Karpas-422 (cell line): ENCODE data around the gene HSPA1A. TPM values are rescaled to one million over a fixed set of nuclear protein-coding genes. Genes with fewer than 3 reads are reported as not detected.
"Not testable (repeated sequence)": the region's sequence is repeated elsewhere in the genome, so short reads cannot be mapped to it uniquely, and the experiment has no call there.

Experiments
- DNase-seq: peaks from one replicate; pipeline ENCODE4 v3.0.0-alpha.2; 2015
- H2AFZ ChIP-seq: fragments of 200-600 bp; sonication (generic); 2 replicates; pipeline ENCODE4 v1.6.1; 2014; ENCODE audit warnings: antibody characterized with exemption, low read length, mixed read lengths
- H3K27ac ChIP-seq: fragments of 200-600 bp; sonication (generic); 2 replicates; pipeline ENCODE4 v1.5.1; 2014; ENCODE audit warnings: mild to moderate bottlenecking, low read length, moderate library complexity
- H3K27me3 ChIP-seq: fragments of 200-600 bp; sonication (generic); 2 replicates; pipeline ENCODE4 v1.6.1; 2014; ENCODE audit warnings: low read length, mixed read lengths
- H3K36me3 ChIP-seq: fragments of 200-600 bp; sonication (generic); 2 replicates; pipeline ENCODE4 v1.6.1; 2014; ENCODE audit warnings: low read length, mixed read lengths; ENCODE audit not compliant: insufficient read depth
- H3K4me1 ChIP-seq: fragments of 200-600 bp; sonication (generic); 2 replicates; pipeline ENCODE4 v1.6.1; 2014; ENCODE audit warnings: mild to moderate bottlenecking, low read length, mixed read lengths
- H3K4me2 ChIP-seq: fragments of 200-600 bp; sonication (generic); 2 replicates; pipeline ENCODE4 v1.6.1; 2014; ENCODE audit warnings: low read length, low read depth, mild to moderate bottlenecking; ENCODE audit not compliant: poor library complexity, severe bottlenecking
- H3K4me3 ChIP-seq: fragments of 200-600 bp; sonication (generic); 2 replicates; pipeline ENCODE4 v1.5.1; 2014; ENCODE audit warnings: mild to moderate bottlenecking, antibody characterized with exemption, low read length, mixed read lengths
- H3K79me2 ChIP-seq: fragments of 200-600 bp; sonication (generic); 2 replicates; pipeline ENCODE4 v1.6.1; 2014; ENCODE audit warnings: mild to moderate bottlenecking, low read length, mixed read lengths
- H3K9ac ChIP-seq: fragments of 200-600 bp; sonication (generic); 2 replicates; pipeline ENCODE4 v1.6.0; 2014; ENCODE audit warnings: low read length
- H3K9me2 ChIP-seq: fragments of 200-600 bp; sonication (generic), shearing (Covaris generic); replicated peaks from 2 replicates; pipeline ENCODE4 v1.6.0; 2014; ENCODE audit warnings: mild to moderate bottlenecking, low read length, moderate library complexity; ENCODE audit not compliant: insufficient read depth
- H3K9me3 ChIP-seq: fragments of 300-700, 200-600 bp; sonication (generic); 2 replicates; pipeline ENCODE4 v1.6.1; 2014; ENCODE audit warnings: low read length, mixed read lengths
- H4K20me1 ChIP-seq: fragments of 200-600 bp; sonication (generic); 2 replicates; pipeline ENCODE4 v1.6.1; 2014; ENCODE audit warnings: mild to moderate bottlenecking, antibody characterized with exemption, low read length, low read depth; ENCODE audit not compliant: insufficient read depth
- total RNA-seq: library from RNA; depleted of rRNA; stranded (reverse); fragments of >200 nt; shearing (Covaris generic); gene quantifications from 2 replicates; pipeline ENCODE4 v1.2.3, GENCODE V29; 2014; ENCODE audit warnings: low replicate concordance

HSPA1A gene
- total RNA-seq, 1 experiment from 2014 or later = not detected

- H3K9me3 ChIP-seq = no peaks in the 10 kb centered on the region
- peaks cover 31% of the 10 kb centered on the region for H3K4me1 ChIP-seq
- H3K79me2 ChIP-seq = peaks cover 3% of the 10 kb centered on the region; the same call in 1 of the 2 replicates
- H3K27me3 ChIP-seq = no peaks in the 10 kb centered on the region
- no peaks in the 10 kb centered on the region for H3K9me2 ChIP-seq
- H2AFZ ChIP-seq = peak overlapping the region; percentile 98
- H4K20me1 ChIP-seq = no peaks in the 10 kb centered on the region
- peak overlapping the region; percentile 69 for H3K27ac ChIP-seq
- DNase-seq = peak; percentile 84
- H3K9ac ChIP-seq = peak overlapping the region; percentile 85
- H3K4me3 ChIP-seq = peak overlapping the region; percentile 89
- H3K4me2 ChIP-seq = peak overlapping the region; percentile 100
- H3K36me3 ChIP-seq = no peaks in the 10 kb centered on the region
Observed at GRCh38 chr6:31822036-31822821, 6.9 kb downstream of the HSPA1A start.

GRCh38 chr6:31823592-31824196 lies 8.4 kb downstream of the HSPA1A start:
- H3K9me2 ChIP-seq, H4K20me1 ChIP-seq, H3K36me3 ChIP-seq, H3K4me2 ChIP-seq, H3K9me3 ChIP-seq, H2AFZ ChIP-seq, H3K79me2 ChIP-seq, H3K27me3 ChIP-seq, DNase-seq, H3K4me3 ChIP-seq, H3K27ac ChIP-seq, H3K9ac ChIP-seq: not testable (repeated sequence)
- H3K4me1 ChIP-seq = peaks cover 31% of the 10 kb centered on the region

- no peak overlapping the region for H3K4me2 ChIP-seq
- H3K4me3 ChIP-seq = no peak overlapping the region
- no peak for DNase-seq
- no peaks in the 10 kb centered on the region for H3K27me3 ChIP-seq
- H3K27ac ChIP-seq = no peak overlapping the region
- no peaks in the 10 kb centered on the region for H3K9me3 ChIP-seq
- no peaks in the 10 kb centered on the region for H3K36me3 ChIP-seq
- no peaks in the 10 kb centered on the region for H3K9me2 ChIP-seq
- peaks cover 17% of the 10 kb centered on the region for H3K79me2 ChIP-seq
- peaks cover 31% of the 10 kb centered on the region for H3K4me1 ChIP-seq
- no peak overlapping the region for H3K9ac ChIP-seq
- H2AFZ ChIP-seq = no peak overlapping the region
- no peaks in the 10 kb centered on the region for H4K20me1 ChIP-seq
Observed at GRCh38 chr6:31825553-31825952, 10.2 kb downstream of the HSPA1A start.

- Histone ChIP-seq H3K4me2 (peak overlapping the region; percentile 99), H3K27me3 (no peaks in the 10 kb centered on the region), H4K20me1 (no peaks in the 10 kb centered on the region), H3K9me2 (no peaks in the 10 kb centered on the region), H3K4me1 (peaks cover 34% of the 10 kb centered on the region), H3K27ac (peak overlapping the region; percentile 70), H3K9me3 (no peaks in the 10 kb centered on the region), H3K9ac (peak overlapping the region; percentile 79), H3K36me3 (no peaks in the 10 kb centered on the region), H3K79me2 (peaks cover 30% of the 10 kb centered on the region), H2AFZ (peak overlapping the region; percentile 72), H3K4me3 (peak overlapping the region; percentile 71)
- DNase-seq = no peak
Observed at GRCh38 chr6:31826793-31827285, 11.5 kb downstream of the HSPA1A start.

- Histone ChIP-seq H3K4me2 (peak within 1 kb of the TSS; percentile 99), H3K9ac (peak within 1 kb of the TSS; percentile 90), H2AFZ (peak within 1 kb of the TSS; percentile 72), H3K36me3 (no peaks in the 10 kb centered on the region), H3K27ac (peak within 1 kb of the TSS; percentile 70), H3K9me2 (no peaks in the 10 kb centered on the region), H3K4me3 (peak within 1 kb of the TSS; percentile 71), H3K4me1 (peaks cover 34% of the 10 kb centered on the region), H3K79me2 (peaks cover 27% of the 10 kb centered on the region), H3K9me3 (no peaks in the 10 kb centered on the region), H4K20me1 (no peaks in the 10 kb centered on the region), H3K27me3 (no peaks in the 10 kb centered on the region)
- DNase-seq = peak; percentile 99
Observed at GRCh38 chr6:31827286-31828079, 12.1 kb downstream of the HSPA1A start, which contains the start of gene HSPA1B. Gene HSPA1B (plus strand): TSS chr6:31827738. CDS start chr6:31827951, 213 bp downstream.

GRCh38 chr6:31829633-31830283 lies 14.4 kb downstream of the HSPA1A start:
- Histone ChIP-seq H3K9me3 (no peaks in the 10 kb centered on the region), H3K4me3 (peak overlapping the region; percentile 65), H3K4me1 (peaks cover 41% of the 10 kb centered on the region), H3K9ac (peak overlapping the region; percentile 84), H3K79me2 (peaks cover 37% of the 10 kb centered on the region), H3K27ac (peak overlapping the region; percentile 66), H2AFZ (no peak overlapping the region), H3K27me3 (no peaks in the 10 kb centered on the region), H3K36me3 (no peaks in the 10 kb centered on the region), H4K20me1 (no peaks in the 10 kb centered on the region), H3K4me2 (peak overlapping the region; percentile 94), H3K9me2 (no peaks in the 10 kb centered on the region)
- DNase-seq = peak; percentile 79

GRCh38 chr6:31830886-31831335 lies 15.6 kb downstream of the HSPA1A start:
- Histone ChIP-seq H3K4me2 (peak overlapping the region; percentile 94), H3K79me2 (peaks cover 46% of the 10 kb centered on the region), H3K4me1 (peaks cover 39% of the 10 kb centered on the region), H3K9ac (peak overlapping the region; percentile 84), H4K20me1 (no peaks in the 10 kb centered on the region; the same call in 1 of the 2 replicates), H3K9me2 (no peaks in the 10 kb centered on the region), H3K27ac (peak overlapping the region; percentile 66), H2AFZ (no peak overlapping the region), H3K27me3 (no peaks in the 10 kb centered on the region), H3K4me3 (peak overlapping the region; percentile 65), H3K36me3 (peaks cover 7% of the 10 kb centered on the region), H3K9me3 (no peaks in the 10 kb centered on the region)
- peak; percentile 44 for DNase-seq
